Measurements from ENCODE around the gene ZBTB5.
"Not testable (repeated sequence)": the region's sequence is repeated elsewhere in the genome, so short reads cannot be mapped to it uniquely, and the experiment has no call there.

Gene ZBTB5

DNA sequence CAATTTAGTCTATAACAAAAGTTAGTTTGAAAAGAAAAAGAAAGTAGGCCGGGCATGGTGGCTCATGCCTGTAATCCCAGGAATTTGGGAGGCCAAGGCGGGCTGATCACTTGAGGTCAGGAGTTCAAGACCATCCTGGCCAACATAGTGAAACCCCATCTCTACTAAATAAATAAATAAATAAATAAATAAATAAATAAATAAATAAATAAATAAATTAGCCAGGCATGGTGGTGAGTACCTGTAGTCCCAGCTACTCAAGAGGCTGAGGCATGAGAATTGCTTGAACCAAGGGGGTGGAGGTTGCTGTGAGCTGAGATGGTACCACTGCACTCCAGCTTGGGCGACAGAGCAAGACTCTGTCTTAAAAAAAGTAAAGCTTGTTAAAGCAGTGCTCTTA lies 67.3 kb downstream of the ZBTB5 start:
- H3K27ac Mint-ChIP-seq; H3K9me3 Mint-ChIP-seq; H3K4me1 Mint-ChIP-seq (ENCODE audit: low read depth); H3K4me3 Mint-ChIP-seq; DNase-seq; H3K27me3 Mint-ChIP-seq; H3K36me3 Mint-ChIP-seq (ENCODE audit: low read depth): not testable (repeated sequence)

DNA sequence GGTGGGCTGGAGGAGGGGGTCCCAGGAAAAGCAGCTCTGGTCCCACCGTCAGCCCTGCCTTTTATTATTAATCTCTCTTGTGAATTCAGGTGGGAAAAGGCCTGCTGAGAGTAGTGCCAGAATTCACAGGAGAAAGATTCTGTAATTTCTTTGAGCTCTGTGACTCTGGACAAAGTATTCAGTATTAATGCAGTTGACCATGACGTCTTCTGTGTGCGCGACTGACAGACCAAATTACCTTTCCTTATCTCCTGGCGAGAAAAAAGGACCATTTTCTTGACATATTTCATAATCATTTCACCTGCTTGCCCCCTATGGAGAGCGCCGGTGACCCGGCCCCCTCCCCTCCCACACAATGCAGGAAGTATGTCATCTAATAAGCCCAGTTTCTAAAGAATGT lies 69.6 kb downstream of the ZBTB5 start:
- H3K4me1 Mint-ChIP-seq (ENCODE audit: low read depth): no peaks in the 10 kb centered on the region
- no peaks in the 10 kb centered on the region for H3K27me3 Mint-ChIP-seq
- DNase-seq: no peak
- no peak overlapping the region for H3K27ac Mint-ChIP-seq
- no peaks in the 10 kb centered on the region for H3K36me3 Mint-ChIP-seq (ENCODE audit: low read depth)
- no peaks in the 10 kb centered on the region for H3K9me3 Mint-ChIP-seq
- H3K4me3 Mint-ChIP-seq: no peak overlapping the region

DNA sequence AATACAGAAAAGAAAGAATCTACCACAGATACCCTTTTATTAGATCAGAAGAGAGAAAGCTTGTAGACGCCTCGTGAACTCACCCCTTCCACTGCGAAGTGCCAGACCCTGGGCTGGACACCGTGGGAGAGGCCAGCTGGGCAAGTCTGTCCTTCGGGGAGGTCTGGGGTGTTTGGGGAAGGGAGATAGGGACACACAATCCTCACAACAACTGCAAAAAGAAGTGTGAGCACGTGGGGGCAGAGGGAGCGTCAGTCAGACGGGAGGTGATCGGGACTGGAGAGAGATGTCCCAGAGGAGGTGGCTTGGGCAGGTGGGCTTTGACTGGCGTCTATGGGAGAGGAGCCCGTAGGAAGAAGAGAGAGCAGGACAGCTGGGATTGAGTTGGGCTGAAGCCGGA lies 70.0 kb downstream of the ZBTB5 start:
- no peak for DNase-seq
- Mint-ChIP-seq H3K4me3 (no peak overlapping the region), H3K27ac (no peak overlapping the region), H3K36me3 (ENCODE audit: low read depth) (no peaks in the 10 kb centered on the region), H3K4me1 (ENCODE audit: low read depth) (no peaks in the 10 kb centered on the region), H3K9me3 (no peaks in the 10 kb centered on the region), H3K27me3 (no peaks in the 10 kb centered on the region)

DNA sequence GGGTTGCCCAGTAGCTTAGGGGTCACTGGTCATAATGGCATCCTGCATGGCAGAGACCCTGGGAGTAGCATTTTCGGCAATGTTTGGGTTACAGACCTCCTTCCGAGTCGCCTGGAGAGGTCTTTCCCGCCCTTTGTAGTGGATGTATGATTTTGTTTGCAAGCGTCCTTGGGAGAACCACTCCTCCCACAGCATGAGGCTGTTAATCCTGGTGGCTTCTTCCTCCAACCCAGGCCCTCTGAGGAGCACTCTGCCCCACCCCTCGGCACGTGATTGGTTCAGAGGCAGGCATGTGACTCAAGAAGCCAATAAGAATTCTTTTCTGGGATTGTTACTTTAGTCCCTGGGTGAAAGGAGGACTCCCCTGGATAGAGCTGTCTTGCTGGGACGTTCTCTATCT lies 73.0 kb downstream of the ZBTB5 start:
- Mint-ChIP-seq H3K27me3 (no peaks in the 10 kb centered on the region), H3K9me3 (no peaks in the 10 kb centered on the region), H3K36me3 (ENCODE audit: low read depth) (no peaks in the 10 kb centered on the region), H3K4me1 (ENCODE audit: low read depth) (no peaks in the 10 kb centered on the region), H3K4me3 (no peak overlapping the region), H3K27ac (no peak overlapping the region)
- no peak for DNase-seq

DNA sequence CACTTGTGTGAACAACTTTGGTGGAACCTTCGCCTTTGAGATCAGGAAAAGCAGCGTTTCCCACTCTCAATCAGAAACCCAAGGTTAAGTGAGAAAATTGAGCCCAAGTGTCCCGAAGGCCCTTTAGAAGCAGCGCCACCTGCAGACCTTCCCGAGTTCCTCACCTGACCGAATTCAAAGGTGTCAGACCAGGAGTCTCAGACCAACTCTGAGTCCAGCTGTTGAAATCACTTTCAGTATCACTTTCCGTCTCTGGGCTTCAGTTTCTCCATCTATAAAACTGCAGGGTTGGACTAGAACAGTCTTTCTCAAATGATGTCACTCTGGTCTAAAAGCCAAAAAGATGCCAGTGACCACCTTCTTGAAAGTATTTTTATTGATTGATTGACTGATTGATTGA lies 74.5 kb downstream of the ZBTB5 start:
- DNase-seq: no peak
- no peaks in the 10 kb centered on the region for H3K4me1 Mint-ChIP-seq (ENCODE audit: low read depth)
- no peaks in the 10 kb centered on the region for H3K9me3 Mint-ChIP-seq
- no peak overlapping the region for H3K4me3 Mint-ChIP-seq
- H3K36me3 Mint-ChIP-seq (ENCODE audit: low read depth): no peaks in the 10 kb centered on the region
- H3K27me3 Mint-ChIP-seq: no peaks in the 10 kb centered on the region
- no peak overlapping the region for H3K27ac Mint-ChIP-seq
